Keratinocyte (primary cell): ENCODE data around the gene ALB.

ENCODE experiments used
- EZH2 ChIP-seq: IDR thresholded peaks from one replicate; pipeline ENCODE4 v1.6.1; 2012; ENCODE audit warnings: inconsistent platforms, mild to moderate bottlenecking, low read length, moderate library complexity
- TF ChIP-seq, protein P1 (sequence below), 3 experiments: IDR thresholded peaks in 1 of 3; conservative IDR thresholded peaks in 1 of 3; optimal IDR thresholded peaks in 1 of 3; 2 replicates in 2 of 3; 3 replicates in 1 of 3; pipeline versions ENCODE3 to v1.5.1; 2011; ENCODE audit warnings: low read length in 3 of 3, mild to moderate bottlenecking in 3 of 3, moderate library complexity in 2 of 3, control low read depth in 1 of 3, inconsistent platforms in 1 of 3; ENCODE audit not compliant: insufficient read depth in 2 of 3; ENCODE audit errors: extremely low read depth in 1 of 3

DNA sequence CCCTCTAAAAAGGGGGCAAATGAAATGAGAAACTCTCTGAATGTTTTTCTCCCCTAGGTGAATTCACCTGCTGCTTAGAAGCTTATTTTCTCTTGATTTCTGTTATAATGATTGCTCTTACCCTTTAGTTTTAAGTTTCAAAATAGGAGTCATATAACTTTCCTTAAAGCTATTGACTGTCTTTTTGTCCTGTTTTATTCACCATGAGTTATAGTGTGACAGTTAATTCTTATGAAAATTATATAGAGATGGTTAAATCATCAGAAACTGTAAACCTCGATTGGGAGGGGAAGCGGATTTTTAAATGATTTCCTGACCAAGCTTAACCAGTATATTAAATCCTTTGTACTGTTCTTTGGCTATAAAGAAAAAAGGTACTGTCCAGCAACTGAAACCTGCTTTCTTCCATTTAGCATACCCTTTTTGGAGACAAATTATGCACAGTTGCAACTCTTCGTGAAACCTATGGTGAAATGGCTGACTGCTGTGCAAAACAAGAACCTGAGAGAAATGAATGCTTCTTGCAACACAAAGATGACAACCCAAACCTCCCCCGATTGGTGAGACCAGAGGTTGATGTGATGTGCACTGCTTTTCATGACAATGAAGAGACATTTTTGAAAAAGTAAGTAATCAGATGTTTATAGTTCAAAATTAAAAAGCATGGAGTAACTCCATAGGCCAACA lies 4.2 kb downstream of the ALB start:
- TF ChIP-seq, protein P1, sequence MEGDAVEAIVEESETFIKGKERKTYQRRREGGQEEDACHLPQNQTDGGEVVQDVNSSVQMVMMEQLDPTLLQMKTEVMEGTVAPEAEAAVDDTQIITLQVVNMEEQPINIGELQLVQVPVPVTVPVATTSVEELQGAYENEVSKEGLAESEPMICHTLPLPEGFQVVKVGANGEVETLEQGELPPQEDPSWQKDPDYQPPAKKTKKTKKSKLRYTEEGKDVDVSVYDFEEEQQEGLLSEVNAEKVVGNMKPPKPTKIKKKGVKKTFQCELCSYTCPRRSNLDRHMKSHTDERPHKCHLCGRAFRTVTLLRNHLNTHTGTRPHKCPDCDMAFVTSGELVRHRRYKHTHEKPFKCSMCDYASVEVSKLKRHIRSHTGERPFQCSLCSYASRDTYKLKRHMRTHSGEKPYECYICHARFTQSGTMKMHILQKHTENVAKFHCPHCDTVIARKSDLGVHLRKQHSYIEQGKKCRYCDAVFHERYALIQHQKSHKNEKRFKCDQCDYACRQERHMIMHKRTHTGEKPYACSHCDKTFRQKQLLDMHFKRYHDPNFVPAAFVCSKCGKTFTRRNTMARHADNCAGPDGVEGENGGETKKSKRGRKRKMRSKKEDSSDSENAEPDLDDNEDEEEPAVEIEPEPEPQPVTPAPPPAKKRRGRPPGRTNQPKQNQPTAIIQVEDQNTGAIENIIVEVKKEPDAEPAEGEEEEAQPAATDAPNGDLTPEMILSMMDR (optimal IDR thresholded peaks at IDR 0.05 in 1 of 3, IDR thresholded peaks at IDR 0.05 in 1 of 3, conservative IDR thresholded peaks at IDR 0.05 in 1 of 3; ENCODE audit: extremely low read depth in 1 of 3, insufficient read depth in 2 of 3, low read length in 3 of 3), result no peak
- no peak for TF ChIP-seq EZH2
